GM12878 (cell line): ENCODE results near the gene MAML3. TPM values are rescaled to one million over a fixed set of nuclear protein-coding genes. Genes with fewer than 3 reads are reported as not detected.

Experiments used
- CHD4 ChIP-seq: fragments of 200-600 bp; sonication (generic); IDR thresholded peaks from 2 replicates; pipeline ENCODE4 v1.6.1; 2016; ENCODE audit warnings: mild to moderate bottlenecking
- DPF2 ChIP-seq: fragments of 450-650 bp; IDR thresholded peaks from 2 replicates; pipeline ENCODE4 v1.6.1; 2017; ENCODE audit warnings: mild to moderate bottlenecking
- HCFC1 ChIP-seq: fragments of 150-350 bp; IDR thresholded peaks from 2 replicates; pipeline ENCODE4 v1.6.1; 2014; ENCODE audit warnings: low read length
- POLR2AphosphoS5 ChIP-seq: IDR thresholded peaks from 2 replicates; pipeline ENCODE4 v1.6.1; 2011; ENCODE audit warnings: mild to moderate bottlenecking, low read length, inconsistent platforms
- RCOR1 ChIP-seq: conservative IDR thresholded peaks from 2 replicates; pipeline ENCODE4 v1.6.1; 2012; ENCODE audit warnings: low read depth, low read length, improper control_type of control experiment
- SPI1 ChIP-seq: IDR thresholded peaks from 2 replicates; pipeline ENCODE4 v1.6.1; 2011; ENCODE audit warnings: low read depth, mild to moderate bottlenecking, low read length, moderate library complexity, borderline replicate concordance; ENCODE audit not compliant: insufficient read depth
- TCF3 ChIP-seq: IDR thresholded peaks from 2 replicates; pipeline ENCODE4 v1.6.1; 2012; ENCODE audit warnings: low read depth, mild to moderate bottlenecking, low read length, borderline replicate concordance; ENCODE audit not compliant: insufficient read depth
- polyA plus RNA-seq, 11 experiments: library from polyadenylated mRNA; depleted of rRNA in 4 of 11; unstranded in 6 of 11; stranded (reverse) in 5 of 11; fragments of >200 nt; fragmentation: Nextera tagmentation in 4 of 11; fragmentation: Illumina TruSeq in 1 of 11; extraction: Ambion mirVana in 4 of 11; extraction: Trizol in 1 of 11; gene quantifications; 1 replicate in 1 of 11; 2 replicates in 10 of 11; pipeline versions ENCODE4 v1.2.1 to v1.2.3, GENCODE V29; 2011 to 2016; ENCODE audit warnings: inconsistent platforms in 2 of 11, missing spikeins in 2 of 11, low read depth in 1 of 11
- total RNA-seq, 4 experiments: library from RNA; depleted of rRNA in 3 of 4; stranded (reverse); fragments of >200 nt in 3 of 4; fragmentation: Illumina TruSeq in 1 of 4; extraction: Trizol in 1 of 4; gene quantifications; 2 replicates each; pipeline versions ENCODE4 v1.2.1 to v1.2.3, GENCODE V29; 2013 to 2021
- TF ChIP-seq, protein P1 (sequence below): fragments of 450-650 bp; formaldehyde crosslinking; IDR thresholded peaks from 2 replicates; pipeline ENCODE4 v1.5.0; 2022; ENCODE audit warnings: mild to moderate bottlenecking, missing genetic modification characterization
- TF ChIP-seq, protein P2 (sequence below): fragments of 450-650 bp; IDR thresholded peaks from 2 replicates; pipeline ENCODE4 v1.6.1; 2017; ENCODE audit warnings: mild to moderate bottlenecking, low read depth, inconsistent platforms; ENCODE audit not compliant: poor library complexity, severe bottlenecking
- TF ChIP-seq, protein P3 (sequence below): fragments of 450-650 bp; IDR thresholded peaks from 2 replicates; pipeline ENCODE4 v1.6.1; 2016; ENCODE audit warnings: mild to moderate bottlenecking, moderate library complexity, borderline replicate concordance
- TF ChIP-seq, protein P4 (sequence below): fragments of 450-650 bp; formaldehyde crosslinking; IDR thresholded peaks from 2 replicates; pipeline ENCODE4 v1.4.0; 2020; ENCODE audit warnings: mild to moderate bottlenecking, moderate library complexity

The MAML3 gene
- total and polyA plus RNA-seq, 10 of the 15 experiments (the other 5 are each of a cell fraction or from before 2014, with no cell fraction given): under 0.01 to 0.53 (median 0.06) TPM; not detected in 2

DNA sequence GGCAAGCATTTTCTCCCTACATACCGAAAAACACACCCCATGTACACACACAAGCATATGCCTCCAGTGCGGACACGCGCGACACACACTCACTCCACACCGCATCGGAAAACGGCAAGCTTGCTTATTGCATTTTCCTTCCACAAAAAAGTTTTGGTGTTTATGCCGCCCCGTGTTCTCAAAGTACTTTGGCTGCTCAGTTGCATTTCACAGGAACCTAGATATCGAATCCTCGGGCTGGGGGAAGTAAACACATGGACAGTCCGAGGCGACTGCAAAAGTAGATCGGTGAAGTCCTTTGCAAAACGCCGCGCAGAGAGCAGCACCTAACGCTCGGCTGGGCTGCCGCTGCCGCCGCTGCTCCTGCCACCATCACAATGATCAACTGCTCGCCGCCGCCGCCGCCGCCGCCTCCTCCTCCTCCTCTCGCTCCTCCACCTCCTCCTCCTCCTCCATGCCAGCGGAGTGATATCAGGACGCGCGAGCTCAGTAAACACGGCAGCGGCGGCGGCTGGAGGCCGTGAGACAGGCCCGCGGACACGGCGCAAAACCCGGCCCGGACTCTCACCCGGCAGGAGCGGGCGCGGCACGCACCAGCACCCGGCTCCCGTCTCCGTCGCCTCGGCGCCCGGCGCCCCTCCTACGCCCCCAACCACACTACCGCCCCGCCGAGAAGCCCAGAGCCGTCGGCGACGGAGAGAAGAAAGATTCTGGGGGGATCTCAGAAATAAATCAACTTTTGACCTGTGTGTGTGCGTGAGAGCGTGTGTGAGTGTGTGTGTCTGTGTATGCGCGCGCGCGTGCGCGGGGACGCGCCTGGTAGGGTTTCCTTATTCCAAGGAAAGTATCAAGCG is at the start of gene MAML3 (continued):
- TF ChIP-seq, protein P1, sequence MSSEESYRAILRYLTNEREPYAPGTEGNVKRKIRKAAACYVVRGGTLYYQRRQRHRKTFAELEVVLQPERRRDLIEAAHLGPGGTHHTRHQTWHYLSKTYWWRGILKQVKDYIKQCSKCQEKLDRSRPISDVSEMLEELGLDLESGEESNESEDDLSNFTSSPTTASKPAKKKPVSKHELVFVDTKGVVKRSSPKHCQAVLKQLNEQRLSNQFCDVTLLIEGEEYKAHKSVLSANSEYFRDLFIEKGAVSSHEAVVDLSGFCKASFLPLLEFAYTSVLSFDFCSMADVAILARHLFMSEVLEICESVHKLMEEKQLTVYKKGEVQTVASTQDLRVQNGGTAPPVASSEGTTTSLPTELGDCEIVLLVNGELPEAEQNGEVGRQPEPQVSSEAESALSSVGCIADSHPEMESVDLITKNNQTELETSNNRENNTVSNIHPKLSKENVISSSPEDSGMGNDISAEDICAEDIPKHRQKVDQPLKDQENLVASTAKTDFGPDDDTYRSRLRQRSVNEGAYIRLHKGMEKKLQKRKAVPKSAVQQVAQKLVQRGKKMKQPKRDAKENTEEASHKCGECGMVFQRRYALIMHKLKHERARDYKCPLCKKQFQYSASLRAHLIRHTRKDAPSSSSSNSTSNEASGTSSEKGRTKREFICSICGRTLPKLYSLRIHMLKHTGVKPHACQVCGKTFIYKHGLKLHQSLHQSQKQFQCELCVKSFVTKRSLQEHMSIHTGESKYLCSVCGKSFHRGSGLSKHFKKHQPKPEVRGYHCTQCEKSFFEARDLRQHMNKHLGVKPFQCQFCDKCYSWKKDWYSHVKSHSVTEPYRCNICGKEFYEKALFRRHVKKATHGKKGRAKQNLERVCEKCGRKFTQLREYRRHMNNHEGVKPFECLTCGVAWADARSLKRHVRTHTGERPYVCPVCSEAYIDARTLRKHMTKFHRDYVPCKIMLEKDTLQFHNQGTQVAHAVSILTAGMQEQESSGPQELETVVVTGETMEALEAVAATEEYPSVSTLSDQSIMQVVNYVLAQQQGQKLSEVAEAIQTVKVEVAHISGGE (CRISPR knock-in tag): no peak
- TF ChIP-seq DPF2 (peak; percentile 68), CHD4 (no peak), RCOR1 (no peak), POLR2AphosphoS5 (no peak), SPI1 (no peak), HCFC1 (no peak), TCF3 (no peak)
- TF ChIP-seq, protein P2, sequence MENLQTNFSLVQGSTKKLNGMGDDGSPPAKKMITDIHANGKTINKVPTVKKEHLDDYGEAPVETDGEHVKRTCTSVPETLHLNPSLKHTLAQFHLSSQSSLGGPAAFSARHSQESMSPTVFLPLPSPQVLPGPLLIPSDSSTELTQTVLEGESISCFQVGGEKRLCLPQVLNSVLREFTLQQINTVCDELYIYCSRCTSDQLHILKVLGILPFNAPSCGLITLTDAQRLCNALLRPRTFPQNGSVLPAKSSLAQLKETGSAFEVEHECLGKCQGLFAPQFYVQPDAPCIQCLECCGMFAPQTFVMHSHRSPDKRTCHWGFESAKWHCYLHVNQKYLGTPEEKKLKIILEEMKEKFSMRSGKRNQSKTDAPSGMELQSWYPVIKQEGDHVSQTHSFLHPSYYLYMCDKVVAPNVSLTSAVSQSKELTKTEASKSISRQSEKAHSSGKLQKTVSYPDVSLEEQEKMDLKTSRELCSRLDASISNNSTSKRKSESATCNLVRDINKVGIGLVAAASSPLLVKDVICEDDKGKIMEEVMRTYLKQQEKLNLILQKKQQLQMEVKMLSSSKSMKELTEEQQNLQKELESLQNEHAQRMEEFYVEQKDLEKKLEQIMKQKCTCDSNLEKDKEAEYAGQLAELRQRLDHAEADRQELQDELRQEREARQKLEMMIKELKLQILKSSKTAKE: no peak
- TF ChIP-seq, protein P3, sequence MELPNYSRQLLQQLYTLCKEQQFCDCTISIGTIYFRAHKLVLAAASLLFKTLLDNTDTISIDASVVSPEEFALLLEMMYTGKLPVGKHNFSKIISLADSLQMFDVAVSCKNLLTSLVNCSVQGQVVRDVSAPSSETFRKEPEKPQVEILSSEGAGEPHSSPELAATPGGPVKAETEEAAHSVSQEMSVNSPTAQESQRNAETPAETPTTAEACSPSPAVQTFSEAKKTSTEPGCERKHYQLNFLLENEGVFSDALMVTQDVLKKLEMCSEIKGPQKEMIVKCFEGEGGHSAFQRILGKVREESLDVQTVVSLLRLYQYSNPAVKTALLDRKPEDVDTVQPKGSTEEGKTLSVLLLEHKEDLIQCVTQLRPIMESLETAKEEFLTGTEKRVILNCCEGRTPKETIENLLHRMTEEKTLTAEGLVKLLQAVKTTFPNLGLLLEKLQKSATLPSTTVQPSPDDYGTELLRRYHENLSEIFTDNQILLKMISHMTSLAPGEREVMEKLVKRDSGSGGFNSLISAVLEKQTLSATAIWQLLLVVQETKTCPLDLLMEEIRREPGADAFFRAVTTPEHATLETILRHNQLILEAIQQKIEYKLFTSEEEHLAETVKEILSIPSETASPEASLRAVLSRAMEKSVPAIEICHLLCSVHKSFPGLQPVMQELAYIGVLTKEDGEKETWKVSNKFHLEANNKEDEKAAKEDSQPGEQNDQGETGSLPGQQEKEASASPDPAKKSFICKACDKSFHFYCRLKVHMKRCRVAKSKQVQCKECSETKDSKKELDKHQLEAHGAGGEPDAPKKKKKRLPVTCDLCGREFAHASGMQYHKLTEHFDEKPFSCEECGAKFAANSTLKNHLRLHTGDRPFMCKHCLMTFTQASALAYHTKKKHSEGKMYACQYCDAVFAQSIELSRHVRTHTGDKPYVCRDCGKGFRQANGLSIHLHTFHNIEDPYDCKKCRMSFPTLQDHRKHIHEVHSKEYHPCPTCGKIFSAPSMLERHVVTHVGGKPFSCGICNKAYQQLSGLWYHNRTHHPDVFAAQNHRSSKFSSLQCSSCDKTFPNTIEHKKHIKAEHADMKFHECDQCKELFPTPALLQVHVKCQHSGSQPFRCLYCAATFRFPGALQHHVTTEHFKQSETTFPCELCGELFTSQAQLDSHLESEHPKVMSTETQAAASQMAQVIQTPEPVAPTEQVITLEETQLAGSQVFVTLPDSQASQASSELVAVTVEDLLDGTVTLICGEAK: no peak
- TF ChIP-seq, protein P4, sequence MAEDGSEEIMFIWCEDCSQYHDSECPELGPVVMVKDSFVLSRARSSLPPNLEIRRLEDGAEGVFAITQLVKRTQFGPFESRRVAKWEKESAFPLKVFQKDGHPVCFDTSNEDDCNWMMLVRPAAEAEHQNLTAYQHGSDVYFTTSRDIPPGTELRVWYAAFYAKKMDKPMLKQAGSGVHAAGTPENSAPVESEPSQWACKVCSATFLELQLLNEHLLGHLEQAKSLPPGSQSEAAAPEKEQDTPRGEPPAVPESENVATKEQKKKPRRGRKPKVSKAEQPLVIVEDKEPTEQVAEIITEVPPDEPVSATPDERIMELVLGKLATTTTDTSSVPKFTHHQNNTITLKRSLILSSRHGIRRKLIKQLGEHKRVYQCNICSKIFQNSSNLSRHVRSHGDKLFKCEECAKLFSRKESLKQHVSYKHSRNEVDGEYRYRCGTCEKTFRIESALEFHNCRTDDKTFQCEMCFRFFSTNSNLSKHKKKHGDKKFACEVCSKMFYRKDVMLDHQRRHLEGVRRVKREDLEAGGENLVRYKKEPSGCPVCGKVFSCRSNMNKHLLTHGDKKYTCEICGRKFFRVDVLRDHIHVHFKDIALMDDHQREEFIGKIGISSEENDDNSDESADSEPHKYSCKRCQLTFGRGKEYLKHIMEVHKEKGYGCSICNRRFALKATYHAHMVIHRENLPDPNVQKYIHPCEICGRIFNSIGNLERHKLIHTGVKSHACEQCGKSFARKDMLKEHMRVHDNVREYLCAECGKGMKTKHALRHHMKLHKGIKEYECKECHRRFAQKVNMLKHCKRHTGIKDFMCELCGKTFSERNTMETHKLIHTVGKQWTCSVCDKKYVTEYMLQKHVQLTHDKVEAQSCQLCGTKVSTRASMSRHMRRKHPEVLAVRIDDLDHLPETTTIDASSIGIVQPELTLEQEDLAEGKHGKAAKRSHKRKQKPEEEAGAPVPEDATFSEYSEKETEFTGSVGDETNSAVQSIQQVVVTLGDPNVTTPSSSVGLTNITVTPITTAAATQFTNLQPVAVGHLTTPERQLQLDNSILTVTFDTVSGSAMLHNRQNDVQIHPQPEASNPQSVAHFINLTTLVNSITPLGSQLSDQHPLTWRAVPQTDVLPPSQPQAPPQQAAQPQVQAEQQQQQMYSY: no peak
